ENCODE results near the gene USP22.

The USP22 gene

DNA sequence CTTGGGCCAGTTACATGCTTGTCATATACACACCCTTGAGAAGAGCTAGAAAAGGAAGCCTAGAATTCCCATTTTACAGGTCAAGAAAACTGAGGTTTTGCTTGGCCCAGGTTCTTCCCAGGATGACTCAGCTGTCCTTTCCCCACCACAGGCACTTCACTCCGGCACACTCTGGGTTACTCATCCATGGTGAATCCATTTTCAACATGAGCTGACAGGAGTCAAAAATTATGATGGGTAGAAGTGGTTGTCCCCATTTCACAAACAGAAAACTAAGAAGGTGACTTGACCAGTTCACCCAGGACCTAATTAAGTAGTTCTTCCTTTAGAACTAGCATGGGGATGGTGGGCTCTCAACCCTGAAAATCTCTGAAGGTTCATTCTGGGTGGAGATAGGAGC lies 67.2 kb downstream of the USP22 start:
- no peak for TF ChIP-seq EZH2phosphoT487 (conservative IDR thresholded peaks at IDR 0.05; ENCODE audit: low read length)
- TF ChIP-seq, protein P1, sequence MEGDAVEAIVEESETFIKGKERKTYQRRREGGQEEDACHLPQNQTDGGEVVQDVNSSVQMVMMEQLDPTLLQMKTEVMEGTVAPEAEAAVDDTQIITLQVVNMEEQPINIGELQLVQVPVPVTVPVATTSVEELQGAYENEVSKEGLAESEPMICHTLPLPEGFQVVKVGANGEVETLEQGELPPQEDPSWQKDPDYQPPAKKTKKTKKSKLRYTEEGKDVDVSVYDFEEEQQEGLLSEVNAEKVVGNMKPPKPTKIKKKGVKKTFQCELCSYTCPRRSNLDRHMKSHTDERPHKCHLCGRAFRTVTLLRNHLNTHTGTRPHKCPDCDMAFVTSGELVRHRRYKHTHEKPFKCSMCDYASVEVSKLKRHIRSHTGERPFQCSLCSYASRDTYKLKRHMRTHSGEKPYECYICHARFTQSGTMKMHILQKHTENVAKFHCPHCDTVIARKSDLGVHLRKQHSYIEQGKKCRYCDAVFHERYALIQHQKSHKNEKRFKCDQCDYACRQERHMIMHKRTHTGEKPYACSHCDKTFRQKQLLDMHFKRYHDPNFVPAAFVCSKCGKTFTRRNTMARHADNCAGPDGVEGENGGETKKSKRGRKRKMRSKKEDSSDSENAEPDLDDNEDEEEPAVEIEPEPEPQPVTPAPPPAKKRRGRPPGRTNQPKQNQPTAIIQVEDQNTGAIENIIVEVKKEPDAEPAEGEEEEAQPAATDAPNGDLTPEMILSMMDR (IDR thresholded peaks at IDR 0.05; ENCODE audit: insufficient read depth, low read length, poor library complexity, severe bottlenecking): no peak
- no peak overlapping the region for H2AFZ ChIP-seq (ENCODE audit: low read depth, low read length, severe bottlenecking)
- H3K4me3 ChIP-seq (ENCODE audit: insufficient read depth, low read length, poor library complexity, severe bottlenecking): no peak overlapping the region
- H3K9me2 ChIP-seq (replicated peaks; ENCODE audit: insufficient read depth, low read length): no peaks in the 10 kb centered on the region
- no peak overlapping the region for H3K9ac ChIP-seq (ENCODE audit: low read length)
- H4K20me1 ChIP-seq (ENCODE audit: low read depth, low read length): no peaks in the 10 kb centered on the region
- no peaks in the 10 kb centered on the region for H3K79me2 ChIP-seq (ENCODE audit: insufficient read depth, low read length)
- H3K9me3 ChIP-seq (ENCODE audit: insufficient read depth, low read length): no peaks in the 10 kb centered on the region
- H3K4me2 ChIP-seq (ENCODE audit: low read depth, low read length, poor library complexity, severe bottlenecking): no peak overlapping the region
- H3K27ac ChIP-seq (ENCODE audit: low read depth, low read length): no peak overlapping the region
- no peaks in the 10 kb centered on the region for H3F3A ChIP-seq (ENCODE audit: insufficient read depth)
- no peaks in the 10 kb centered on the region for H3K27me3 ChIP-seq (ENCODE audit: low read length)
- no peaks in the 10 kb centered on the region for H3K36me3 ChIP-seq (ENCODE audit: low read length)

DNA sequence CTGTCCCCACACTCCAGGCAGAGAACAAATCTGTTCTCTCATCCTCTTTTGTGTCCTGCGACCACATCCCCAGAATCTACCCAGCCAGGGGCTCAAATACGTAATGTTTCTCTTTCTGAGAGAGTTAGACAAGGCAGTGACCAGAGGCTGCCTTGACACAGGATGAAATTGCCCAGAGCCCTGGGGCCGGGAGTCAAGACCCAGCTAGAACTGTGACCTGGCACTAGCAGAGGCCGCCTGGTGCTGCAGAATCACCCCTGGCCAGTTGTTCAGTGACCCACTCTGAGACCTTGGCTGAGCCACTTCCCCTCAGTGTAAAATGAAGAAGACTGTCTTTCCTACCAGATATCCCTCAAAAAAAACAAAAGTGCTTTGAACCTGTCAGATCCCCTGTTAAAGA lies 72.5 kb downstream of the USP22 start:
- H3K27ac ChIP-seq (ENCODE audit: low read depth, low read length): no peak overlapping the region
- no peak overlapping the region for H2AFZ ChIP-seq (ENCODE audit: low read depth, low read length, severe bottlenecking)
- no peaks in the 10 kb centered on the region for H3K36me3 ChIP-seq (ENCODE audit: low read length)
- H3K9ac ChIP-seq (ENCODE audit: low read length): no peak overlapping the region
- H3K4me2 ChIP-seq (ENCODE audit: low read depth, low read length, poor library complexity, severe bottlenecking): no peak overlapping the region
- no peaks in the 10 kb centered on the region for H4K20me1 ChIP-seq (ENCODE audit: low read depth, low read length)
- H3K4me3 ChIP-seq (ENCODE audit: insufficient read depth, low read length, poor library complexity, severe bottlenecking): no peak overlapping the region
- TF ChIP-seq, protein P1 (IDR thresholded peaks at IDR 0.05; ENCODE audit: insufficient read depth, low read length, poor library complexity, severe bottlenecking): no peak
- no peak for TF ChIP-seq EZH2phosphoT487 (conservative IDR thresholded peaks at IDR 0.05; ENCODE audit: low read length)
- no peaks in the 10 kb centered on the region for H3K27me3 ChIP-seq (ENCODE audit: low read length)
- H3K9me2 ChIP-seq (replicated peaks; ENCODE audit: insufficient read depth, low read length): no peaks in the 10 kb centered on the region
- no peaks in the 10 kb centered on the region for H3K79me2 ChIP-seq (ENCODE audit: insufficient read depth, low read length)
- no peaks in the 10 kb centered on the region for H3K9me3 ChIP-seq (ENCODE audit: insufficient read depth, low read length)
- H3F3A ChIP-seq (ENCODE audit: insufficient read depth): no peaks in the 10 kb centered on the region

DNA sequence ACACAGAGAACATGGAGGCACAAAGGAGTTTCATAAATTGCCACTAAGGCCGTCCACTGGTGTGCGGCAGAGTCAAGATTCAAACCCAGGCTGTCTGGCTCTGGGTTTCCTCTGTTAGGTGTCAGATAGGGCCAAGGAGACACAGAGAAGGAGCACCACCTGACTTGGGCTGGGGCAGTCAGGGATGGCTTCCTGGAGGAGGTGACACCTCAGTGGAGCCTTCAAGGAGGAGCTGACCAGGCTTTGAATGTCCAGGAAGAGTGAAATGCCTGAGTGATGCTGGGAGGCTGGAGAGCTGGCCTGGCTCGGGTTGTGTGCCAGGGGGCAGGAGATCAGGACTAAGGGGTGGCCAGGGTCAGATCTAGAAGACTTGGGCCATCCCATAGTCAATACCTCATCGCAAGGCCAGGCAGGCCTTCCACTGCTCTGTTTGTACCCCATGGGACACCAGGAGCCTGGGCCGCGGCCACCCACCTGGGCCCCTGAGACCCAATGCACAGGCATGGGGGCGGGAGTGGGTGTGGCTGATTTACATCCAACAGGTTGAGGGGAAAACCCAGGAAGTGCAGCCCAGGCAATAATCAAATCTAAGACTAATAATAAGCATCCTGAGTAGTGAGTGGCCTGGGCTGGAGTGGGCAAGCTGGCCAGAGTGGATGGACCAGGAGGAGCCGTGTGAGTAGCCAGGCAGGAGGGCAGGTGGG lies 73.7 kb downstream of the USP22 start:
- no peaks in the 10 kb centered on the region for H3K27me3 ChIP-seq (ENCODE audit: low read length)
- H3K4me2 ChIP-seq (ENCODE audit: low read depth, low read length, poor library complexity, severe bottlenecking): no peak overlapping the region
- no peaks in the 10 kb centered on the region for H3F3A ChIP-seq (ENCODE audit: insufficient read depth)
- H3K36me3 ChIP-seq (ENCODE audit: low read length): no peaks in the 10 kb centered on the region
- H3K9me2 ChIP-seq (replicated peaks; ENCODE audit: insufficient read depth, low read length): no peaks in the 10 kb centered on the region
- H3K4me3 ChIP-seq (ENCODE audit: insufficient read depth, low read length, poor library complexity, severe bottlenecking): no peak overlapping the region
- H4K20me1 ChIP-seq (ENCODE audit: low read depth, low read length): no peaks in the 10 kb centered on the region
- no peak overlapping the region for H3K9ac ChIP-seq (ENCODE audit: low read length)
- no peaks in the 10 kb centered on the region for H3K9me3 ChIP-seq (ENCODE audit: insufficient read depth, low read length)
- TF ChIP-seq, protein P1 (IDR thresholded peaks at IDR 0.05; ENCODE audit: insufficient read depth, low read length, poor library complexity, severe bottlenecking): no peak
- no peak for TF ChIP-seq EZH2phosphoT487 (conservative IDR thresholded peaks at IDR 0.05; ENCODE audit: low read length)
- no peak overlapping the region for H2AFZ ChIP-seq (ENCODE audit: low read depth, low read length, severe bottlenecking)
- H3K79me2 ChIP-seq (ENCODE audit: insufficient read depth, low read length): no peaks in the 10 kb centered on the region
- no peak overlapping the region for H3K27ac ChIP-seq (ENCODE audit: low read depth, low read length)

Data from SU-DHL-6 (cell line).